ENCODE results near the gene POLG.

Gene POLG

DNA sequence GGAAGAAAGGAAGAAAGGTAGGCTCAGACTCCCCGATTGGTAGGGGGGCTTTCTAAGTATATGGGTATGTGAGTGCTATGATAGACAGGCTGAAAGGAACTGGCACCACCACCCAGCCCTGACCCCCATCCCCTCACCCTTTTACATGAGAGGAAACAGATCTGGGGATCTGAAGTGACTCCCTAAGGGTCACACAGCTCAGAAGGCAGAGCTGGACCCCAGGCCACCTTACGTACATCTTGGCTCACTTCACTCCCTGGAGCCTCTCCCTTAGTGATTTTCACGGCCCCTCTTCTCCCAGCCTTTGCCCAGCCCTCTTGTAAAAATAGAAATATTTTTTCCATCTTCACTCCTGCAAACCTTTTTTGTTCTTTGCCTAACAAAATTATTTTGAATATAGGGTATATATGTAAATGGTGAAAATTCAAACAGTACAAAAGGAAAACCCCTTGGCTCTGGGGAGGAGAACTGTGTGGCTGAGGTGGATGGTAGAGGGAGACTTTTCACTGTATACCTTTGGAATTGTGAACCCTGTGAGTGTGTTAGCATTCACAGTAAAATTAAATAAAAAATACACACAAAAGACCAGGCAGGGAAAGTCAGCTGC is 34.8 kb upstream of the POLG start:
- TF ChIP-seq, protein P1, sequence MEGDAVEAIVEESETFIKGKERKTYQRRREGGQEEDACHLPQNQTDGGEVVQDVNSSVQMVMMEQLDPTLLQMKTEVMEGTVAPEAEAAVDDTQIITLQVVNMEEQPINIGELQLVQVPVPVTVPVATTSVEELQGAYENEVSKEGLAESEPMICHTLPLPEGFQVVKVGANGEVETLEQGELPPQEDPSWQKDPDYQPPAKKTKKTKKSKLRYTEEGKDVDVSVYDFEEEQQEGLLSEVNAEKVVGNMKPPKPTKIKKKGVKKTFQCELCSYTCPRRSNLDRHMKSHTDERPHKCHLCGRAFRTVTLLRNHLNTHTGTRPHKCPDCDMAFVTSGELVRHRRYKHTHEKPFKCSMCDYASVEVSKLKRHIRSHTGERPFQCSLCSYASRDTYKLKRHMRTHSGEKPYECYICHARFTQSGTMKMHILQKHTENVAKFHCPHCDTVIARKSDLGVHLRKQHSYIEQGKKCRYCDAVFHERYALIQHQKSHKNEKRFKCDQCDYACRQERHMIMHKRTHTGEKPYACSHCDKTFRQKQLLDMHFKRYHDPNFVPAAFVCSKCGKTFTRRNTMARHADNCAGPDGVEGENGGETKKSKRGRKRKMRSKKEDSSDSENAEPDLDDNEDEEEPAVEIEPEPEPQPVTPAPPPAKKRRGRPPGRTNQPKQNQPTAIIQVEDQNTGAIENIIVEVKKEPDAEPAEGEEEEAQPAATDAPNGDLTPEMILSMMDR (IDR thresholded peaks at IDR 0.05; ENCODE audit: low read depth, low read length), result no peak
- no peak for DNase-seq (ENCODE audit: low read depth, low spot score)
- no peak overlapping the region for H3K4me3 ChIP-seq (ENCODE audit: low read depth, low read length)
- in situ Hi-C loops (cut with HindIII; ENCODE audit: low sequenced_read_pairs), result no loop called here

DNA sequence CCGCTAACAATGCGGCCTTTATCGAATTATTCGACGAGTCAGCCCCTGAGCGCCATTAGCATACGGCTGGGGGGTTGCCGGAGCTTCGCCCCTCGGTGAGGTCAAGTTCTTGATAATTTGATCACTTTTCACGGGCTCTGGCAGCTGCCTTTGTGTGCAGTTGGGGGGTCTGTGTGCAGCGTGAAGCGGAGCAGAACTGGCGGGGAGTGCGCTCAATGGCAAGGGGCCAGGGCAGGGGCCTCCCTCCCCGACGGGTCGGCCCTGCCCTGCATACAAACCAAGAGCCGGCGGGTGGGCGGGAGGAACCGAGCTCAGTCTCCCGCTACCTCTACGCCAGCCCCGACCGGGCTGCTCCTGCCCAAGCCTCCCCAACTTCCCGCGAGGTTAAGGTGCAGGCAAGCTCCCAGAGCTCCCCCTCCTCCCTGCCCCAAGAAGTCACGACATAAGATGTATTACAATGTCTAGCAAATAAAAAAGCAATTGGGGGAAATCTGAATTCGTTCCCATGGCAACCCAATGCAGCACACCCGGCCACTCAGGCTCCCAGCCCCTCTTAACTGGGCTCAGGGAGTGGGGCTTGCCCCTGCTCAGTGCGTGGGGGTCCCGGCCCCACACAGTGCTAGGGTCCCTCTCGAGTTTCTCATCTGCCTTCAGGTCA is 34.1 kb upstream of the POLG start:
- TF ChIP-seq, protein P1 (IDR thresholded peaks at IDR 0.05; ENCODE audit: low read depth, low read length), result no peak
- in situ Hi-C loops (cut with HindIII; ENCODE audit: low sequenced_read_pairs), result no loop called here
- no peak for DNase-seq (ENCODE audit: low read depth, low spot score)
- no peak overlapping the region for H3K4me3 ChIP-seq (ENCODE audit: low read depth, low read length)

DNA sequence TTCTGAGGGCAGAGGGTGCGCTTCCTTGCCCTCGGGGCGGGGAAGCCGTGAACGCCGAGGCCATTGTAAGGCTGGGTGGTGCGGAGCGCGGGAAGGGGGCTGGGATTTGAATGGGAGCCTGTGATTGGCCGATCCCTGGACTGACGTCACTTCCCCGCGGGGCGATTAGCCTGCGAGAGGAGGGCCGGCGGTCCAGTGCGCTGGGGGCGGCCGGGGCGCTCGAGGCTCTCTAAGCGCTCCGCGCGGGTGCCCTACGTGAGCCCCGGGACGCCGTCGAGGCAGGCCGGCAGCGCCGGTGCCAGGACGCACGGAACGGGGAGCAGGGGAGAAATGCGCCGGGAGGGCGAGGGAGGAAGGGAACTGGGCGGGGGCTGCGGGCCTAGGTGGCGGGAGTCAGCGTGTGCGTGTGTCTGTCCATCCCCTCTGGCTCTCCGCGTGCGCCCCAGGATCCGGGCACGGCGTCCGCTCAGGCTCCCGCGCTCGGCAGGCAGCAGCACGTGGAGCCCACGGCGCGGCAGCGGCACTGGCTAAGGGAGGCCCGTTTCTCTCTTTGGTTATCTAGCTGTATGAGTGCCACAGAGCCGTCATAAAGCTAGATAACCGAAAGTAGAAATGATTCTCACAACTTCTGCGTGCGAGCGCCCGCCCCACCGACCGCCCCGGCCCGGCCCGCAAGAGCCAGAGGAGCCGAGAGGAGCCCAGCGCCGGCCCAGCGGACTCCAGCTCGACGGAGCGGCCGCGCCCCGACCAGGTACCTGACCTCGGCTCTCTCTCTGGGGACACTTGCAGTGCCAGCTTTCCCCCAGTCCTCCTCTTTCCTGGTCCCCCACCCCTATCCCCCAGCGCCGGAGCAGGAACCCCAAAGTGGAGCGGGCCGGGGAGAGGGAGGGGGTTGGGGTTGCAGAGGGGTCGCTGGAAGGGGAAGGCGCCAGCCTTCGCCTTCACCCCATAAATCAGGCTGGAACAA is 33.1 kb upstream of the POLG start:
- no peak overlapping the region for H3K4me3 ChIP-seq (ENCODE audit: low read depth, low read length)
- TF ChIP-seq, protein P1 (IDR thresholded peaks at IDR 0.05; ENCODE audit: low read depth, low read length), result no peak
- in situ Hi-C loops (cut with HindIII; ENCODE audit: low sequenced_read_pairs), result no loop called here
- no peak for DNase-seq (ENCODE audit: low read depth, low spot score)

DNA sequence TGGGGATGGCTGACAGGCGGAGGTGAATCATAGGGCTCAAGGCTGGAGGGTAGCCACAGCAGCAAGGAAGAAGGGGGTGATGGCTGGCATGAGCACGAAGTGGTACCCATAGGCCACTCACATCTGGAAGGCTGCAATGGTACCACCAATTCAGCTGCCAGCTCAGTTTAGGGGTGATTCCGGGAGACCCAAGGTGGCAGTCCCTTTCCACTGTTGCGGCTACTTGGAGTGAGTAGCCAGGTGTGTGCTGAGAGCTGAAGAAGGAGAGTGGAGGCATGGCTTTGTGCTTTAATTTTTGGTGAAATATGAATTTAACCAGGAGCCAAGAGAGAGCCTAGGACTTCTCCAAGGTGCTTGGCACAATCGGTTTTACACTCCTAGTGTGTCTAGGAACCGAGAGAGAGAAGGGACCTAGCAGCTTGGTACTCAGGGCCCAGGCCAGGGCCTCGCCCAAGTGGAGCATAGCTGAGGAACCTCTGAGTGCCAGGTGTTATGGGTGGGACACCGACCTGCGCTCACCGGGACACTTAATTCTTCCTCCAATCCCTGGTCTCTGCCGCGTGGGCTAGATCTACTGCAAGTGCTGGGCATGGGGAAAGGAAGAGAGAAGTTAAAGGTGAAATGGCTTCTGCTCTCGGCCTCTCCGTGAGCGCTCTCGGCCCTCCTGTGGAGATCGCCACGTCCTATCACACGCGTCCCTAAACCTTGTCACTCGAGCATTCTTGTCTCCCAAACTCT is 32.2 kb upstream of the POLG start:
- in situ Hi-C loops (cut with HindIII; ENCODE audit: low sequenced_read_pairs), result no loop called here
- H3K4me3 ChIP-seq (ENCODE audit: low read depth, low read length), result no peak overlapping the region
- DNase-seq (ENCODE audit: low read depth, low spot score), result no peak
- TF ChIP-seq, protein P1 (IDR thresholded peaks at IDR 0.05; ENCODE audit: low read depth, low read length), result no peak

DNA sequence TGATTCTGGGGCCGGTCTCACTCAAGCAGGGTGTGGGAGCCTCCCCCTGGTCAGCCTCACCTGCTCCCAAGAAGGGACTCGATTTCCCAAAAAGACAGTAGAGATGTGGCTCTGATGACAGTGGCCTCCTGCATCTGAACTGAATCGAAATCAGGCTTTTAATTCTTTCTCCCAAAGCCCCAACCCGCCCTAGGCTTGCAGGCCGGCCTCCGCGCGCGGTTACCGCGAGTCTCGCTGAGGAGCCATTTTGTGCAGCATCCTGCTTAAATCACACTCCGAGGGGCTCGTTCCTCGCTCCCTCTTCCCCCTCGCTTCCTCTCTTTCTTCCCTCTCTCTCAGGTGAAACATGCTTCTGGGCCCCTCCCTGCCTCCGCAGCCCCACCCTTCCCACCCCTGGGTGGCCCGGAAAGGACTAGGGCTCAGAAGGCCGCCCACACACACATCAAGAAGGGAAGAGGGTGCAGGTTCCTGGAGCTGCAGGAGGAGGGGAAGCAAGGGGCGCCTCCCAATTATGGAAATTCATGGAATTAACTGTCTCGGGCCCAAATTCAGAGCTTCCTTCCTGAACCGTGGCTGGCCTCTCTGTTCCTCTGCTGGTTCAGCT is 30.9 kb upstream of the POLG start:
- TF ChIP-seq, protein P1 (IDR thresholded peaks at IDR 0.05; ENCODE audit: low read depth, low read length), result no peak
- DNase-seq (ENCODE audit: low read depth, low spot score), result no peak
- in situ Hi-C loops (cut with HindIII; ENCODE audit: low sequenced_read_pairs), result no loop called here
- H3K4me3 ChIP-seq (ENCODE audit: low read depth, low read length), result no peak overlapping the region
